Jurkat, Clone E6-1 (cell line): Measurements from ENCODE around the gene OXSR1. TPM values are rescaled to one million over a fixed set of nuclear protein-coding genes. Genes with fewer than 3 reads are reported as not detected.

Experiments used
- DNase-seq: peaks from one replicate; pipeline ENCODE4 v3.0.0-alpha.2; 2011; ENCODE audit warnings: low read depth, low spot score
- H3K4me3 ChIP-seq: 2 replicates; pipeline ENCODE4 v1.5.1; 2011; ENCODE audit warnings: mild to moderate bottlenecking, low read length, control low read depth, moderate library complexity
- polyA plus RNA-seq: library from polyadenylated mRNA; unstranded; fragments of >200 nt; gene quantifications from one replicate; pipeline ENCODE4 v1.2.1, GENCODE V29; 2012; ENCODE audit warnings: missing spikeins; ENCODE audit not compliant: insufficient read length, insufficient read depth

The OXSR1 gene
- 37.2 TPM for polyA plus RNA-seq

GRCh38 chr3:38164952-38165721 lies at the start of gene OXSR1:
OXSR1 (plus strand) TSS chr3:38165537; CDS start chr3:38165877, 340 bp downstream.
- DNase-seq, result peak; percentile 100
- peak within 1 kb of the TSS; percentile 86 for H3K4me3 ChIP-seq

- no peak for DNase-seq
- no peak overlapping the region for H3K4me3 ChIP-seq
These were observed 49.5 kb upstream of the OXSR1 start for GRCh38 chr3:38115645-38116427.

- no peak for DNase-seq
- no peak overlapping the region for H3K4me3 ChIP-seq
These were observed 48.7 kb upstream of the OXSR1 start for GRCh38 chr3:38116471-38117162.

GRCh38 chr3:38117163-38117716 lies 48.1 kb upstream of the OXSR1 start:
- no peak overlapping the region for H3K4me3 ChIP-seq
- DNase-seq, result no peak

GRCh38 chr3:38117748-38118420 lies 47.5 kb upstream of the OXSR1 start:
- peak; percentile 79 for DNase-seq
- no peak overlapping the region for H3K4me3 ChIP-seq

- no peak for DNase-seq
- no peak overlapping the region for H3K4me3 ChIP-seq
These were observed 46.7 kb upstream of the OXSR1 start for GRCh38 chr3:38118421-38119247.

GRCh38 chr3:38119248-38119544 lies 46.1 kb upstream of the OXSR1 start:
- no peak for DNase-seq
- H3K4me3 ChIP-seq, result no peak overlapping the region

- H3K4me3 ChIP-seq, result no peak overlapping the region
- no peak for DNase-seq
These were observed 45.3 kb upstream of the OXSR1 start for GRCh38 chr3:38119821-38120692.

GRCh38 chr3:38120693-38121450 lies 44.5 kb upstream of the OXSR1 start:
- no peak for DNase-seq
- H3K4me3 ChIP-seq, result no peak overlapping the region

GRCh38 chr3:38121451-38121831 lies 43.9 kb upstream of the OXSR1 start:
- no peak for DNase-seq
- H3K4me3 ChIP-seq, result no peak overlapping the region

- DNase-seq, result no peak
- H3K4me3 ChIP-seq, result no peak overlapping the region
These were observed 43.4 kb upstream of the OXSR1 start for GRCh38 chr3:38121832-38122461.

- H3K4me3 ChIP-seq, result no peak overlapping the region
- DNase-seq, result no peak
These were observed 42.5 kb upstream of the OXSR1 start for GRCh38 chr3:38122712-38123290.

- DNase-seq, result no peak
- no peak overlapping the region for H3K4me3 ChIP-seq
These were observed 40.8 kb upstream of the OXSR1 start for GRCh38 chr3:38124324-38125122.

GRCh38 chr3:38125305-38126120 lies 39.8 kb upstream of the OXSR1 start:
- DNase-seq, result no peak
- no peak overlapping the region for H3K4me3 ChIP-seq
